Measurements from ENCODE around the gene SLC15A4. TPM values are rescaled to one million over a fixed set of nuclear protein-coding genes. Genes with fewer than 3 reads are reported as not detected.

Gene SLC15A4
- total and polyA plus RNA-seq, 2 donors (not counting 1 experiment from before 2014, with no cell fraction given): 35.8 to 36.3 TPM

DNA sequence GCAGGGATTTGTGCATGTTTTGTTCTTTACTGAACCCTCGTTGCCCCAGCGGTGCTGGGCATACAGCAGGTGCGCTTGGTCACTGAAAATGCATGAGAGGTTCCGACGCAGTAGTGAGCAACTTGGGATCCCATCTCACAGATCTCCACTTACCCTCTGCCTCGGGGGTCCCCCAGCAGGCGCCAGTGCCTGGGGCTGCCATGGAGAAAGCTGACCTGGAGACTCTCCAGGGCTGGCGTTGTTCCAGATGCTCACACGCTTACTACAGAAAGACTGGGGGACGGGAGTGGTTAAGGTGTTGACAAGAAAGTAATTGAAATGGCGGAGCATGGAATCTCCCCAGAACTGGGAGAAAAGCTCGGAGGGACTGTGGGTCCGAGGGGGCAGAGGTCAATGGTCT lies 43.7 kb upstream of the SLC15A4 start:
- Histone ChIP-seq H3K27me3 (ENCODE audit: control insufficient read depth, insufficient read depth, low read length) (no peaks in the 10 kb centered on the region), H3K4me1 (ENCODE audit: control insufficient read depth, extremely low read depth, insufficient read depth, low read length) (no peaks in the 10 kb centered on the region), H3K36me3 (ENCODE audit: control insufficient read depth, insufficient read depth, low read length) (no peaks in the 10 kb centered on the region), H3K79me2 (ENCODE audit: control insufficient read depth, insufficient read depth, low read length) (no peaks in the 10 kb centered on the region), H3K9me3 (ENCODE audit: control insufficient read depth, insufficient read depth, low read depth, low read length) (no peaks in the 10 kb centered on the region), H3K4me3 (replicated peaks in 1 of 4; ENCODE audit: control extremely low read depth in 1 of 4, insufficient read depth in 1 of 4, low read depth in 3 of 4, low read length in 4 of 4) (no peak overlapping the region), H4K20me1 (ENCODE audit: control insufficient read depth, extremely low read depth, insufficient read depth, low read length) (no peaks in the 10 kb centered on the region), H3K4me2 (ENCODE audit: extremely low read depth, insufficient read depth, low read length) (no peak overlapping the region), H3K27ac (ENCODE audit: insufficient read depth, low read length) (no peak overlapping the region), H2AFZ (ENCODE audit: low read length) (no peak overlapping the region), H3K9ac (ENCODE audit: insufficient read depth, low read length) (no peak overlapping the region)
- DNase-seq (ENCODE audit: low read depth in 2 of 2): no peak
- no peak for TF ChIP-seq EZH2 (IDR thresholded peaks at IDR 0.05; ENCODE audit: low read length, missing control alignments)
- TF ChIP-seq, protein P1, sequence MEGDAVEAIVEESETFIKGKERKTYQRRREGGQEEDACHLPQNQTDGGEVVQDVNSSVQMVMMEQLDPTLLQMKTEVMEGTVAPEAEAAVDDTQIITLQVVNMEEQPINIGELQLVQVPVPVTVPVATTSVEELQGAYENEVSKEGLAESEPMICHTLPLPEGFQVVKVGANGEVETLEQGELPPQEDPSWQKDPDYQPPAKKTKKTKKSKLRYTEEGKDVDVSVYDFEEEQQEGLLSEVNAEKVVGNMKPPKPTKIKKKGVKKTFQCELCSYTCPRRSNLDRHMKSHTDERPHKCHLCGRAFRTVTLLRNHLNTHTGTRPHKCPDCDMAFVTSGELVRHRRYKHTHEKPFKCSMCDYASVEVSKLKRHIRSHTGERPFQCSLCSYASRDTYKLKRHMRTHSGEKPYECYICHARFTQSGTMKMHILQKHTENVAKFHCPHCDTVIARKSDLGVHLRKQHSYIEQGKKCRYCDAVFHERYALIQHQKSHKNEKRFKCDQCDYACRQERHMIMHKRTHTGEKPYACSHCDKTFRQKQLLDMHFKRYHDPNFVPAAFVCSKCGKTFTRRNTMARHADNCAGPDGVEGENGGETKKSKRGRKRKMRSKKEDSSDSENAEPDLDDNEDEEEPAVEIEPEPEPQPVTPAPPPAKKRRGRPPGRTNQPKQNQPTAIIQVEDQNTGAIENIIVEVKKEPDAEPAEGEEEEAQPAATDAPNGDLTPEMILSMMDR (conservative IDR thresholded peaks at IDR 0.05 in 1 of 2, IDR thresholded peaks at IDR 0.05 in 1 of 2; ENCODE audit: low read depth in 1 of 2, low read length in 2 of 2): no peak

GRCh38 chr12:128864516-128865186 lies 40.9 kb upstream of the SLC15A4 start:
- DNase-seq (ENCODE audit: low read depth in 2 of 2): no peak
- TF ChIP-seq EZH2 (IDR thresholded peaks at IDR 0.05; ENCODE audit: low read length, missing control alignments): no peak
- TF ChIP-seq, protein P1 (conservative IDR thresholded peaks at IDR 0.05 in 1 of 2, IDR thresholded peaks at IDR 0.05 in 1 of 2; ENCODE audit: low read depth in 1 of 2, low read length in 2 of 2): no peak
- Histone ChIP-seq H3K27ac (ENCODE audit: insufficient read depth, low read length) (no peak overlapping the region), H3K4me2 (ENCODE audit: extremely low read depth, insufficient read depth, low read length) (no peak overlapping the region), H3K36me3 (ENCODE audit: control insufficient read depth, insufficient read depth, low read length) (no peaks in the 10 kb centered on the region), H3K79me2 (ENCODE audit: control insufficient read depth, insufficient read depth, low read length) (no peaks in the 10 kb centered on the region), H3K9ac (ENCODE audit: insufficient read depth, low read length) (no peak overlapping the region), H3K4me1 (ENCODE audit: control insufficient read depth, extremely low read depth, insufficient read depth, low read length) (no peaks in the 10 kb centered on the region), H4K20me1 (ENCODE audit: control insufficient read depth, extremely low read depth, insufficient read depth, low read length) (no peaks in the 10 kb centered on the region), H3K9me3 (ENCODE audit: control insufficient read depth, insufficient read depth, low read depth, low read length) (no peaks in the 10 kb centered on the region), H3K27me3 (ENCODE audit: control insufficient read depth, insufficient read depth, low read length) (no peaks in the 10 kb centered on the region), H3K4me3 (replicated peaks in 1 of 4; ENCODE audit: control extremely low read depth in 1 of 4, insufficient read depth in 1 of 4, low read depth in 3 of 4, low read length in 4 of 4) (no peak overlapping the region), H2AFZ (ENCODE audit: low read length) (no peak overlapping the region)

GRCh38 chr12:128863957-128864356 lies 40.2 kb upstream of the SLC15A4 start:
- Histone ChIP-seq H3K79me2 (ENCODE audit: control insufficient read depth, insufficient read depth, low read length) (no peaks in the 10 kb centered on the region), H3K4me1 (ENCODE audit: control insufficient read depth, extremely low read depth, insufficient read depth, low read length) (no peaks in the 10 kb centered on the region), H2AFZ (ENCODE audit: low read length) (no peak overlapping the region), H3K27ac (ENCODE audit: insufficient read depth, low read length) (no peak overlapping the region), H3K9ac (ENCODE audit: insufficient read depth, low read length) (no peak overlapping the region), H3K36me3 (ENCODE audit: control insufficient read depth, insufficient read depth, low read length) (no peaks in the 10 kb centered on the region), H3K9me3 (ENCODE audit: control insufficient read depth, insufficient read depth, low read depth, low read length) (no peaks in the 10 kb centered on the region), H3K4me2 (ENCODE audit: extremely low read depth, insufficient read depth, low read length) (no peak overlapping the region), H3K4me3 (replicated peaks in 1 of 4; ENCODE audit: control extremely low read depth in 1 of 4, insufficient read depth in 1 of 4, low read depth in 3 of 4, low read length in 4 of 4) (no peak overlapping the region), H4K20me1 (ENCODE audit: control insufficient read depth, extremely low read depth, insufficient read depth, low read length) (no peaks in the 10 kb centered on the region), H3K27me3 (ENCODE audit: control insufficient read depth, insufficient read depth, low read length) (no peaks in the 10 kb centered on the region)
- no peak for DNase-seq (ENCODE audit: low read depth in 2 of 2)
- TF ChIP-seq EZH2 (IDR thresholded peaks at IDR 0.05; ENCODE audit: low read length, missing control alignments): no peak
- TF ChIP-seq, protein P1 (conservative IDR thresholded peaks at IDR 0.05 in 1 of 2, IDR thresholded peaks at IDR 0.05 in 1 of 2; ENCODE audit: low read depth in 1 of 2, low read length in 2 of 2): no peak

Data from fibroblast of lung (primary cell).